Parathyroid adenoma (tissue), 2 donors: ENCODE data around the gene PDIA6.

Experiments
- H2AFZ ChIP-seq: fragments of 300-600 bp; sonication (generic); one replicate; pipeline ENCODE4 v1.7.0; 2017; ENCODE audit warnings: antibody characterized with exemption, mild to moderate bottlenecking
- H3K27ac ChIP-seq: fragments of 300-600 bp; sonication (generic); one replicate; pipeline ENCODE4 v1.7.0; 2017
- H3K27me3 ChIP-seq: fragments of 300-600 bp; sonication (generic); one replicate; pipeline ENCODE4 v1.7.0; 2017; ENCODE audit warnings: low read length; ENCODE audit not compliant: control insufficient read depth, insufficient read depth
- H3K36me3 ChIP-seq: fragments of 300-600 bp; sonication (generic); one replicate; pipeline ENCODE4 v1.7.0; 2017; ENCODE audit warnings: low read length; ENCODE audit not compliant: control insufficient read depth, insufficient read depth
- H3K4me1 ChIP-seq: fragments of 300-600 bp; sonication (generic); one replicate; pipeline ENCODE4 v1.7.0; 2017; ENCODE audit warnings: control low read depth
- H3K4me2 ChIP-seq: fragments of 300-600 bp; sonication (generic); one replicate; pipeline ENCODE4 v1.7.0; 2017; ENCODE audit warnings: low read length
- H3K4me3 ChIP-seq: fragments of 300-600 bp; sonication (generic); one replicate; pipeline ENCODE4 v1.7.0; 2017; ENCODE audit warnings: low read depth, low read length
- H3K79me2 ChIP-seq: fragments of 300-600 bp; sonication (generic); one replicate; pipeline ENCODE4 v1.7.0; 2017; ENCODE audit warnings: control low read depth
- H3K9ac ChIP-seq: fragments of 300-600 bp; sonication (generic); one replicate; pipeline ENCODE4 v1.7.0; 2017; ENCODE audit warnings: mild to moderate bottlenecking
- H3K9me3 ChIP-seq: fragments of 300-600 bp; sonication (generic); one replicate; pipeline ENCODE4 v1.7.0; 2017; ENCODE audit warnings: low read length; ENCODE audit not compliant: control insufficient read depth
- CTCF ChIP-seq: fragments of 300-600 bp; sonication (generic); IDR thresholded peaks from one replicate; pipeline ENCODE4 v1.7.0; 2017; ENCODE audit warnings: antibody characterized with exemption, mild to moderate bottlenecking
- donor health status: primary hyperparathyroidism.

PDIA6 gene

DNA sequence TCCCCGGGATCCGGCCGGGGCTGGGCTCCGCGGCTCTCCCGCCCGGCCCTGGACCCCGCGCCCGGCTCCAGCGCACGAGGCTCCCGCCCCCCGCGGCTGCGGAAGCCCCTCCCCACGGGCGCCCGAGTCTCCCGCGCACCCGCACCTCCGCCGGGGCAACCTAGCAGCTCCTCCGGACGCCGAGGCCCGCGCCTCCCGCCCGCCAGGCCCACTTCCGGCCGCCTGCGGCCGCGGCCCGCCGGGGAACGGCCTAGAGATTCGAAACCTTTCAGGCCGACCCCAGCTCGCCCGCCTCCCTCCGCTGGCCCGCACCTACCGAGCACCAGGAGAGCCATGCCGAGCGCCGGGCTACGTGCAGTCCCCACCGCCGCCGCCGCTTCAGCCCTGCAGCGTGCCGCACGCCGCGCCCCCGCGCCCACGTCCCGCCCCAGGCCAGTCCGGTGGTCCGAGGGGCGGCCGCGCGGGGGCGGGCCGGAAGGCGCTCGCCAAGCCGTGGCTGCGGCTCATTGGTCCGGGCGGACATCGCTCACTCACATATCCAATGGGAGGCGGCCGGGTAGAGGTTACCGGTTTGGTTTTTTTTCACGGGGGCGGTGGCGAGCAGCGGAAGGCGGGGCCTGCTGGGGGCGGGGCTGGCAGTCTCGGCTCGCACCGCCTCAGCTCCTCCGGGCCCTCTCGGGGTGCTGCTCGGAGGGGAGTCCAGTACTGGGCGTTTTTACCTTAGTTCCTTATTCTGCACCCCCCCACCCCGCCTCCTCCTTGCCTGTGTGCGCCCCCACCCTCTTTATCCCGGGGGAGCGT, at the start of gene PDIA6:
Gene PDIA6 (minus strand): TSS at position 424 of the 801 bp plus-strand sequence. CDS start 89 bp downstream, at position 335.
- peaks cover 8% of the 10 kb centered on the region for H3K4me1 ChIP-seq

DNA sequence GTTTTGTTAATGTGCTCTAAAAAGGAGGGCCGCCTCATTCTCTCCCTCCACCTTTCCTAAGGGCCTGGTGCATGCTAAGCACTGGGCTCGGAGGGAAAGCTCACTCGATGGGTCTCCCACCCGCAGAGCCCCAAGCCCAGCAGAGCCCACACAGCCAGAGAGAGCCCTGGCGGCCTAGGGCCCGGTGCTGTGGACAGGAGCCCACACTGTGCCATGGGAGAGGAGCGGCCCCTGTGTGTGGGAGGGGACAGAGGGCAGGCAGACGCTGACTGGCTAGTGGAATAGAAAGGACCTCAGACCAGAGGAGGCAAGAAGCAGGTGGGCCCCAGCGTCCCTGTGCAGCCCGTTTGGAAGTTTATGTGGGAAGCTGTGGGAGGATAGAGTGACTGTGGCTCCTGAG, 49.7 kb upstream of the PDIA6 start:
- Histone ChIP-seq H3K4me1 (no peaks in the 10 kb centered on the region), H3K36me3 (no peaks in the 10 kb centered on the region), H3K79me2 (no peaks in the 10 kb centered on the region), H3K4me3 (no peak overlapping the region), H3K9ac (no peak overlapping the region), H3K9me3 (no peaks in the 10 kb centered on the region), H3K27ac (no peak overlapping the region), H3K27me3 (no peaks in the 10 kb centered on the region), H3K4me2 (no peak overlapping the region), H2AFZ (no peak overlapping the region)
- no peak for TF ChIP-seq CTCF

More for the DNA sequence above, at the start of gene PDIA6:
- Histone ChIP-seq H3K4me2 (peak within 1 kb of the TSS; percentile 91), H3K27me3 (no peaks in the 10 kb centered on the region), H2AFZ (peak within 1 kb of the TSS; percentile 90), H3K9ac (no peak within 1 kb of the TSS), H3K4me3 (peak within 1 kb of the TSS; percentile 70), H3K36me3 (peaks cover 2% of the 10 kb centered on the region), H3K79me2 (peaks cover 20% of the 10 kb centered on the region), H3K9me3 (no peaks in the 10 kb centered on the region), H3K27ac (peak within 1 kb of the TSS; percentile 53)
- TF ChIP-seq CTCF, result no peak

- Histone ChIP-seq H3K4me1 (no peaks in the 10 kb centered on the region), H3K27ac (no peak overlapping the region), H3K4me2 (no peak overlapping the region), H3K9ac (no peak overlapping the region), H3K27me3 (no peaks in the 10 kb centered on the region), H2AFZ (no peak overlapping the region), H3K36me3 (no peaks in the 10 kb centered on the region), H3K79me2 (no peaks in the 10 kb centered on the region), H3K9me3 (no peaks in the 10 kb centered on the region), H3K4me3 (no peak overlapping the region)
- no peak for TF ChIP-seq CTCF
These were observed 49.2 kb upstream of the PDIA6 start for GRCh38 chr2:10861765-10862164.

GRCh38 chr2:10860814-10861325, 48.3 kb upstream of the PDIA6 start:
- no peaks in the 10 kb centered on the region for H3K4me1 ChIP-seq
- no peaks in the 10 kb centered on the region for H3K9me3 ChIP-seq
- no peak overlapping the region for H3K4me3 ChIP-seq
- no peak overlapping the region for H3K27ac ChIP-seq
- no peak overlapping the region for H3K9ac ChIP-seq
- TF ChIP-seq CTCF, result no peak
- H3K4me2 ChIP-seq, result no peak overlapping the region
- H3K27me3 ChIP-seq, result no peaks in the 10 kb centered on the region
- H2AFZ ChIP-seq, result no peak overlapping the region
- H3K79me2 ChIP-seq, result no peaks in the 10 kb centered on the region
- H3K36me3 ChIP-seq, result no peaks in the 10 kb centered on the region
